Measurements from ENCODE around the gene RNF111. TPM values are rescaled to one million over a fixed set of nuclear protein-coding genes. Genes with fewer than 3 reads are reported as not detected.

RNF111 gene
- total and polyA plus RNA-seq, 2 donors from 2014 or later: 8.7 to 33.0 TPM

GRCh38 chr15:58981808-58982475 lies 5.5 kb upstream of the RNF111 start:
- no peak for TF ChIP-seq CTCF (IDR thresholded peaks at IDR 0.05; ENCODE audit: borderline replicate concordance, extremely low read depth, insufficient read depth)
- Histone ChIP-seq H3K4me3 (ENCODE audit: low read length in 3 of 3) (no peak overlapping the region), H3K27ac (ENCODE audit: low read depth in 2 of 2, low read length in 2 of 2) (no peak overlapping the region), H3K9ac (ENCODE audit: low read length in 3 of 3) (no peak overlapping the region), H3K4me1 (ENCODE audit: control insufficient read depth in 2 of 3, insufficient read depth in 2 of 3, low read depth in 1 of 3, low read length in 3 of 3) (no peaks in the 10 kb centered on the region), H3K36me3 (ENCODE audit: control insufficient read depth in 2 of 3, insufficient read depth in 3 of 3, low read length in 3 of 3) (no peaks in the 10 kb centered on the region), H3K9me3 (ENCODE audit: control insufficient read depth in 2 of 3, insufficient read depth in 1 of 3, low read length in 3 of 3) (no peaks in the 10 kb centered on the region), H3K27me3 (ENCODE audit: control insufficient read depth, insufficient read depth, low read length) (no peaks in the 10 kb centered on the region)
- DNase-seq (no peak), FAIRE-seq (no peak)
- intact Hi-C loops (cut with DNase I): loop anchor here (5.0 kb wide), 1 partner anchor 510 kb away; no protein-coding TSS in a partner anchor

- intact Hi-C loops (cut with DNase I): loop anchor here (5.0 kb wide), 1 partner anchor 509 kb away; no protein-coding TSS in a partner anchor
- H3K4me1 ChIP-seq (ENCODE audit: control insufficient read depth in 2 of 3, insufficient read depth in 2 of 3, low read depth in 1 of 3, low read length in 3 of 3): no peaks in the 10 kb centered on the region
- no peak overlapping the region for H3K4me3 ChIP-seq (ENCODE audit: low read length in 3 of 3)
- no peak overlapping the region for H3K9ac ChIP-seq (ENCODE audit: low read length in 3 of 3)
- H3K27me3 ChIP-seq (ENCODE audit: control insufficient read depth, insufficient read depth, low read length): no peaks in the 10 kb centered on the region
- no peak for DNase-seq
- no peak for FAIRE-seq
- TF ChIP-seq CTCF (IDR thresholded peaks at IDR 0.05; ENCODE audit: borderline replicate concordance, extremely low read depth, insufficient read depth): no peak
- no peak overlapping the region for H3K27ac ChIP-seq (ENCODE audit: low read depth in 2 of 2, low read length in 2 of 2)
- no peaks in the 10 kb centered on the region for H3K36me3 ChIP-seq (ENCODE audit: control insufficient read depth in 2 of 3, insufficient read depth in 3 of 3, low read length in 3 of 3)
- H3K9me3 ChIP-seq (ENCODE audit: control insufficient read depth in 2 of 3, insufficient read depth in 1 of 3, low read length in 3 of 3): no peaks in the 10 kb centered on the region
These were observed 4.2 kb upstream of the RNF111 start for GRCh38 chr15:58983261-58983660.

- H3K27ac ChIP-seq (ENCODE audit: low read depth in 2 of 2, low read length in 2 of 2): no peak overlapping the region
- intact Hi-C loops (cut with DNase I): no loop called here
- FAIRE-seq: no peak
These were observed 2.0 kb upstream of the RNF111 start for GRCh38 chr15:58985443-58985842.

More at GRCh38 chr15:58985443-58985842, 2.0 kb upstream of the RNF111 start:
- Histone ChIP-seq H3K4me1 (ENCODE audit: control insufficient read depth in 2 of 3, insufficient read depth in 2 of 3, low read depth in 1 of 3, low read length in 3 of 3) (peaks cover 0 to 9% (median 5%) of the 10 kb centered on the region in 3 donors), H3K4me3 (ENCODE audit: low read length in 3 of 3) (no peak overlapping the region), H3K36me3 (ENCODE audit: control insufficient read depth in 2 of 3, insufficient read depth in 3 of 3, low read length in 3 of 3) (no peaks in the 10 kb centered on the region), H3K9me3 (ENCODE audit: control insufficient read depth in 2 of 3, insufficient read depth in 1 of 3, low read length in 3 of 3) (no peaks in the 10 kb centered on the region), H3K9ac (ENCODE audit: low read length in 3 of 3) (no peak overlapping the region), H3K27me3 (ENCODE audit: control insufficient read depth, insufficient read depth, low read length) (no peaks in the 10 kb centered on the region)
- TF ChIP-seq CTCF (IDR thresholded peaks at IDR 0.05; ENCODE audit: borderline replicate concordance, extremely low read depth, insufficient read depth): no peak
- DNase-seq: no peak
